KOPT-K1 (cell line): ENCODE measurements around the gene FXYD1.

Source experiments
- H3K27ac ChIP-seq: fragments of 200-600 bp; sonication (generic); 2 replicates; pipeline ENCODE4 v1.5.1; 2016; ENCODE audit warnings: antibody characterized with exemption, mild to moderate bottlenecking, low read depth, low read length; ENCODE audit not compliant: poor library complexity, severe bottlenecking
- H3K36me3 ChIP-seq: fragments of 200-600 bp; sonication (generic); 2 replicates; pipeline ENCODE4 v1.5.1; 2017; ENCODE audit warnings: antibody characterized with exemption, mild to moderate bottlenecking, low read length, moderate library complexity; ENCODE audit not compliant: insufficient read depth
- H3K9me3 ChIP-seq: fragments of 200-600 bp; sonication (generic); 2 replicates; pipeline ENCODE4 v1.5.1; 2017; ENCODE audit warnings: antibody characterized with exemption, low read length, mild to moderate bottlenecking; ENCODE audit not compliant: insufficient read depth, poor library complexity, severe bottlenecking

The FXYD1 gene

DNA sequence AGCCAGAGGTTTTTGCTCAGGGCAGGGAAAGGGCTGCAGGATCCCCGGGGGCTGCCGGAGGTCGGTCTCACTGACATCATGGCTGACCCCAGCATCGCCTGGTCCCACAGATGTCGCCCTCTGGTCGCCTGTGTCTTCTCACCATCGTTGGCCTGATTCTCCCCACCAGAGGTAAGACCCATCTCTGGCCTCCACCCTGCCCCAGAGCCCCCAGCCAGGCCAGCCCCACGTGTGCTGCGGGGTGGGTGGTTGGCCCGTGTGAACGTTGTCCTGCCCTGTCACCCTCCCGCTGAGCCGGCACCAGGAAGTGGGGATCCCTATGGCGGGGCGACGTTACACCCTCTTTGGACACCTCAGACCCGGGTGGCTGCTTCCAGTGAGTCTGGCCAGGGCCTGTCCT, 16.8 kb downstream of the FXYD1 start:
- Histone ChIP-seq H3K36me3 (peaks cover 39% of the 10 kb centered on the region), H3K27ac (peak overlapping the region; percentile 92), H3K9me3 (no peaks in the 10 kb centered on the region)

DNA sequence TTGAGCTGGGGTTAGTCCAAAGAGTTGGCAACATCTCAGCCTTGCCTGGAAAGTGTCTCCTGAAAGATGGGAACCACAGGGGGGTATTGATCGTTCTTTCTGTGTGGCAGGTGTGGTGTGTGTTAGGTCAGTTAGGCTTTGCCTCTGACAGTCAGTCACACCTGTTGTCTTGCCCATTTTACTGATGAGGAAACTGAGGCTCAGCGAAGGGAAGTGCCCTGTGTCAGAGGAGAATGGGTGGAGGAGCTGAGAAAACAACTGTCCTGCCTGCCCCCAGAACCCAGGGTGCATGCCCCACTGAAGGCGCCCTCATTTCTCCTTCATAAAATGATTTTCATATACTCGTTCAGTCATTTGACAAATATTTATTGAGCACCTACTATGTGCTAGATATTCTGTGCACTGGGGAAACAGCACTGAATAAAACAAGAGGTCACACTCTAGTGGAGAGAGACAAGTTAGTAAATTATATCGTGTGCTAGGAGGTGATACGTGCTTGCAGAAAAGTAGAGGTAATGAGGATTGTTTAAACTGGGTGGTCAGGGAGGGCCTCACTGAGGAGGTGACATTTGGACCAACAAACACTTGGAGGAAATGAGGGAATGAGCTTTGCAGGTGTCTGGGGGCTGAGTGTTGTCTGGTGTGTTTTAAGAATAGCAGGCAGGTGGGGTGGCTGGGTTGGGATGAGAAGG, 17.5 kb downstream of the FXYD1 start:
- H3K9me3 ChIP-seq: peaks cover 3% of the 10 kb centered on the region
- peaks cover 46% of the 10 kb centered on the region for H3K36me3 ChIP-seq
- peak overlapping the region; percentile 92 for H3K27ac ChIP-seq

DNA sequence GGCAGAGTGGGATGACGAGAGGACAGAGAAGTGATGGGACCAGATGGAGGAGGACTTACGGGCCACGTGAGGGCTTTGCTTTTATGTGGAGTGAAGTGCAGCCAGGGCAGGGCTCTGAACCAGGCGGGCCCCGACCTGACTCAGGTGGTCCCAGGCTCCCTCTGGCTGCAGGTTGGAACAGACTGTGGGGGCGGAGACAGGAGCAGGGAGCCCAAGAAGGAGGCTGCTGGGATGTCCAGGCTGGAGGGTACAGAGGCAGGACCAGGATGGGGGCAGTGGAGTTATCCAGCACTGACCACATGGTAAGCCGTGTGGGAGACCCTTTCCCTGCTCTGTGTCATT, 18.0 kb downstream of the FXYD1 start:
- Histone ChIP-seq H3K9me3 (peaks cover 8% of the 10 kb centered on the region), H3K36me3 (peaks cover 51% of the 10 kb centered on the region), H3K27ac (no peak overlapping the region)

DNA sequence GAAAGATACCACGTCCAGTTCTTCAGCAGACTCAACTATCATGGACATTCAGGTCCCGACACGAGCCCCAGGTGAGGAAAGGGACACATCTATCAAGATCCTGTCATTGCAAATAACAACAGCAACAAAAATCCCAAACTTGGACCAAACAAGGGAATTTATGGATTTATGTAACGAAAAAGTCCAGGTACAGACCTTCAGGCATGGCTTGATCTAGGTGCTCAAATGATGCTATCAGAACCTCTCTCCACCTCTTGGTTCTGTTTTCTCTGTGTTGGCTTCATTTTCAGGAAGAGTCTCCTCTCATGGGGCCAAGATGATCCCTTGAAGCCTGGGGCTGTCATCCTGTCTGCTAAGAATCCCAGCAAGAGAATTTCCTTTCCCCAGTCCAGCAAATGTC, 18.8 kb downstream of the FXYD1 start:
- no peak overlapping the region for H3K27ac ChIP-seq
- peaks cover 16% of the 10 kb centered on the region for H3K9me3 ChIP-seq
- H3K36me3 ChIP-seq: peaks cover 59% of the 10 kb centered on the region

DNA sequence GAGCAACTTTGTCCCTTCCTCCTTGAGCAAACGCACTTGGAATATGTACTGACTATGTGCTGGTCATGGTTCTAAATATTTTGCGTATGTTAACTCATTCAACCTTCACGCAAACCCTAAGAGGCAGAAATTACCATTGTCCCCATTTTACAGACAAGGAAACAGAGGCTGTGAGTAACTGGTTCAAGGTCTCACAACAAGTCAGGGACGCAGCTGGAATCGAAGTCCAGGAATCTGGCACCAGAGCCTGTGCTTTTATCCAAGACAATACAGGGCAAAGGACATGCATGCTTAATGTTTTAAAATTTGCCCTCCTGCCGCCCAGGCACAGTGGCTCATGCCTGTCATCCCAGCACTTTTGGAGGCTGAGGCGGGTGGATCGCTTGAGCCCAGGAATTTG, 21.0 kb downstream of the FXYD1 start:
- Histone ChIP-seq H3K36me3 (peaks cover 81% of the 10 kb centered on the region), H3K27ac (no peak overlapping the region), H3K9me3 (peaks cover 35% of the 10 kb centered on the region)

DNA sequence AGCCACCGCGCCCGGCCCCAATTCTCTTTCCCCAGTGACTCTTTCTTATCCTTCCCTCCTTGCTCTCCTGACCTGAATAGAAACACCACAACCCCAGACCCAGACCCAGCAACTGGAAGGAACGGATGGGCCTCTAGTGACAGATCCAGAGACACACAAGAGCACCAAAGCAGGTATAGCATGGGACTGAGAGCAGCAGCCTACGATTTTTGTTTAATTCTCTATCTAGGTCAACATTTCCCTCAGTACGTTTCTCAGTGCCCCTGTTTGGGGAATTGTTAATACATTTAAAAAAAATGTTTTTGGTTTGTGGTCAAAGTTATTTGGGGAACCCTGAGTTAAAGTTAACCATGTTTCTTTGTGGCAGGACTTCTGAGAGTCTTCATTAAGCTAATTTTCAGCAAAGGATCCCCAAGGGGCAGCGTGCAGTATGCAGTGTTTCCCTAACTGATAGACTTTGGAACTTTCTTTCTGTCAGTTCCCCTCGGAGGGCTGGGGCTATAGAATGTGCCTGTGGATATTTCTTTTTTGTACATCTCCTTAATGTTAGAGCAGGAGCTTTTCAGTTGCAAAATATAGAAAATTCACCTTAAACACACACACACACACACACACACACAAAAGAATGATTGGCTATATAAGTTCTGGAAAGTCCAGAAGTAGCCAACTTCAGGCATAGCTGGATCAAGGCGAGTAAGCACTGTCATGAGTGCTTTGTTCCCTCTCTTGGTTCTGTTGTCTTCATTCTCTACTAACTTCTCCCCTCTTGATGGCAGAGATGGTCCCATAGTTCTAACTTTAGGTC, 22.2 kb downstream of the FXYD1 start:
- peaks cover 93% of the 10 kb centered on the region for H3K36me3 ChIP-seq
- no peak overlapping the region for H3K27ac ChIP-seq
- peaks cover 48% of the 10 kb centered on the region for H3K9me3 ChIP-seq

DNA sequence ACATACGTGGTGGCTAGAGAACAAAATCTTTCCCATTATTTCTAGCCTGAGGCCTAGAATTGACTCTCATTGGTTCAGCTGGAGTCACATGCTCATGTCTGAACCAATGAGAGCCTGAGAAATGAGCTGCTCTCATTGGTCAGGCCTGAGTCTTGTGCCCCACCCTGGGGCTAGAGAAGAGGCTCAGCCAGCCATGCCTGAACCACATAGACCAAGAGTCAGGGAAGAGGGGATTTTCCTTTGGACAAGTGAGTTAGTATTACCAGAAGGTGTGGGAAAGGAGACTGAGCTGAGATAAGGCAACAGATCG, 22.8 kb downstream of the FXYD1 start:
- Histone ChIP-seq H3K9me3 (peaks cover 53% of the 10 kb centered on the region), H3K27ac (no peak overlapping the region), H3K36me3 (peaks cover 98% of the 10 kb centered on the region)

DNA sequence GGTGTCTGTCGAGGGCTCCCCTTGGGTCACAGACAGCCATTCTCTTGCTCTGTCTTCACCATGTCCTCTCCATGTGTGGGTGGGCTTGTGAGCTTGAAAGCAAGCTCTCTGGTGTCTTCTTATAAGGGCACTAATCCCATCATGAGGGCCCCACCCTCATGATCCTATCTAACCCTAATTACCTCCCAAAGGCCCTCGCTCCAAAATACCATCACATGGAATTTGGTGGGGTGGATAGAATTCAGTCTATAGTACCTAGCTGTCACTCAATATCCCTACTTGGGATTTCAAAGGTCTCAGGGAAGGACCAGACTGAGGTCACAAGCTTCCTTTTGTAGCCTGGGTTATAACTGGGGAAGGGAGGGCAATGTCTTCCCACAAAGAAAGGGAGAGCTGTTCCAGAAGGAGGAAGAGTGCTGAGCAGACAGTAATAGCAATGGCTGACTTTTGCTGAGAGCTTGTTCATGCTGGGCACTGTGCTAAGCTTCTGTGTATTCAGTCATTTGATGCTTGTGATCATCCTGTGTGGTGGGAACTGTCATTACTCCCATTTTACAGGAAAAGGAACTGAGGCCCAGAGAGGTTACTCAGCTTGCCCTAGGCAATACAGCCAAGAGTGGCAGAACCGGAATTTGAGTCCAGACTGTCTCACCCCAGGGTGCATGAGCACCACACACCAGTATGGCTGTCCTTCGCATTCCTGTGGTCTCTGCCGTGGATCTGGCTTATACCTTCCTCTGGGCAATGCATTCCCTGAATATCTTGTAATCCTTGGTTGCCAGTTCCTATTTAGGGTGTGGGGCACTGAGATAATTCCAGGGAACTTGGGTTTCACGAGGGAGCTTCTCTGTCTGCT, 24.1 kb downstream of the FXYD1 start:
- Histone ChIP-seq H3K27ac (no peak overlapping the region), H3K36me3 (peaks cover 94% of the 10 kb centered on the region), H3K9me3 (peaks cover 57% of the 10 kb centered on the region)

DNA sequence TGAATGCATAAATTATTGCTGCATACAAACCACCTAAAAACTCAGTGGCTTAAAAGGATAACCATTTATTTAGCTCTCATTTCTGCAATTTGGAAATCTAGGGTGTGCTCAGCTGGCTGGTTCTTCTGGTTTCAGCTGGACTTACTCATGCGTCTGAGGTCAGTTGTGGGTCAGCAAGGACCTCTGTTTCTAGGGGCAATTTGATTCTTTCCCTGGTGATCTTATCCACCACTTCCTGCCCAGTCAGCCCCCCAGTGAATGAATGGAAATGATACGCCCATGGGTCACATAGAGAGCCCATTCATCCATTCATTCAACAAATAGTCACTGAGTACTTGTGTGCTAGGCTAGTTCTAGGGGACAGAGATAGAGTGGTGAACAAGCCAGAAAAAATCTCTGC, 25.8 kb downstream of the FXYD1 start:
- peaks cover 57% of the 10 kb centered on the region for H3K9me3 ChIP-seq
- H3K27ac ChIP-seq: no peak overlapping the region
- H3K36me3 ChIP-seq: peaks cover 90% of the 10 kb centered on the region

DNA sequence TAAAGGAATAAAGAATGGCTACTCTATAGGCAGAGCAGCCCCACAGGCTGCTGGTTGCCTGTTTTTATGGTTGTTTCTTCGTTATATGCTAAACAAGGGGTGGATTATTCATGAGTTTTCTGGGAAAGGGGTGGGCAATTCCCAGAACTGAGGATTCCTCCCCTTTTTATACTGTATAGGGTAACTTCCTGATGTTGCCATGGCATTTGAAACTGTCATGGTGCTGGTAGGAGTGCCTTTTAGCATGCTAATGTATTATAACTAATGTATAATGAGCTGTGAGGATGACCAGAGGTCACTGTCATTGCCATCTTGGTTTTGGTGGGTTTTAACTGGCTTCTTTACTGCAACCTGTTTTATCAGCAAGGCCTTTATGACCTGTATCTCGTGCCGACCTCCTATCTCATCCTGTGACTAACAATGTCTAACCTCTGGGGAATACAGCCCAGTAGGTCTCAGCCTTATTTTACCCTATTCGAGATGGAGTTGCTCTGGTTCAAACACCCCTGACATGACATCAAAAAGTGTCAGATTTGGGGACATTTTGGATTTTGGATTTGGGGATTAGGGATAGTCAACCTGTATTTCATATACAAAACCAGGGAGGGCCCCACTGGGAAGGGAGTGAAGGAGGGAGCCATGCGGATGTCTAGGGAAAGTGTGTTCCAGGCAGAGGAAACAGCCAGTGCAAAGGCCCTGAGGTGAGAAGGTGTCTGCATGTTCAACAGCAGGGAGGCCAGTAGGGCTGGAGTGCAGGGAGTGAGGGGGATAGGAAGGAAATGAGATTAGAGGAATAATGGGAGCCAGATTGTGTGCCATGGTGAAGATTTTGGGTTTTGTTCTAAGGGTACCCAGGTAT, 26.8 kb downstream of the FXYD1 start:
- Histone ChIP-seq H3K9me3 (peaks cover 57% of the 10 kb centered on the region), H3K36me3 (peaks cover 90% of the 10 kb centered on the region), H3K27ac (no peak overlapping the region)

DNA sequence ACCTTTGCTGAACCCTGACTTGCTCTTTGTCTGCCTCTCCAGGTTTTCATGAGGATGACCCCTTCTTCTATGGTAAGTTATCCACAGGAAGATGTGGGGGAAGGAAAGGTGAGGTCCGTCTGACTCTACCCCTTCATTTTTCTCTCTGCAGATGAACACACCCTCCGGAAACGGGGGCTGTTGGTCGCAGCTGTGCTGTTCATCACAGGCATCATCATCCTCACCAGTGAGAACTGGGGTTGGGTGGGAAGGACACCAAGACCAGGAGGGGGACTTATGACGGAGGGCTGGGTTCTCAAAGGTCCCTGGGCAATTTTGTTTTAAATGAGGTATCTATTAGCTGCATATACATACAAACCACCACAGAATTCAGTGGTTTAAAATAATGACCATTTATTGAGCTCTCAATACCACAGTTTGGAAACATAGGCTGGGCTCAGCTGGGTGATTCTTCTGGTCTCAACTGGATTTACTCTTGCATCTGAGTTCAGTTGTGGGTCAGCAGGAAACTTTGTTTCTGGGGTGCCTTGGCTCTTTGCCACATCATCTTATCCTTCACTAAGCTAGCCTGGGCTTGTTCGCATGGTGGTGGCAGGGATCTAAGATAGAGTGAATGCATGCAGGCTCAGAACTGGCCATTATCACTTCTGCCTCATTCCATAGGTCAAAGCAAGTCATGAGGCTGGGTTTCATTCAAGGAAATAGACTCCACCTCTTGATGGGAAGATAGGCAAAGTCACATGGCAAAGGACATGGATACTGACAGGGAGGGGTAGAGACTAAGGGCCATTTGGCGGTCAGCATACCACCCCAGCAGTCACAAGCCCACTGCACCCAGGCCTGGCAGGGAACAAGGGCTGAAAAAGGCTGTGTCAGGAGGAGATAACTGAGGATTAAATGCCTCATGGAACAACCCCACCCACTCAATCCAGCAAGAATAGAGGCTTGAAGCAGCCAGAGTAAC, 27.8 kb downstream of the FXYD1 start:
- peak overlapping the region; percentile 80 for H3K27ac ChIP-seq
- peaks cover 83% of the 10 kb centered on the region for H3K36me3 ChIP-seq
- peaks cover 52% of the 10 kb centered on the region for H3K9me3 ChIP-seq

DNA sequence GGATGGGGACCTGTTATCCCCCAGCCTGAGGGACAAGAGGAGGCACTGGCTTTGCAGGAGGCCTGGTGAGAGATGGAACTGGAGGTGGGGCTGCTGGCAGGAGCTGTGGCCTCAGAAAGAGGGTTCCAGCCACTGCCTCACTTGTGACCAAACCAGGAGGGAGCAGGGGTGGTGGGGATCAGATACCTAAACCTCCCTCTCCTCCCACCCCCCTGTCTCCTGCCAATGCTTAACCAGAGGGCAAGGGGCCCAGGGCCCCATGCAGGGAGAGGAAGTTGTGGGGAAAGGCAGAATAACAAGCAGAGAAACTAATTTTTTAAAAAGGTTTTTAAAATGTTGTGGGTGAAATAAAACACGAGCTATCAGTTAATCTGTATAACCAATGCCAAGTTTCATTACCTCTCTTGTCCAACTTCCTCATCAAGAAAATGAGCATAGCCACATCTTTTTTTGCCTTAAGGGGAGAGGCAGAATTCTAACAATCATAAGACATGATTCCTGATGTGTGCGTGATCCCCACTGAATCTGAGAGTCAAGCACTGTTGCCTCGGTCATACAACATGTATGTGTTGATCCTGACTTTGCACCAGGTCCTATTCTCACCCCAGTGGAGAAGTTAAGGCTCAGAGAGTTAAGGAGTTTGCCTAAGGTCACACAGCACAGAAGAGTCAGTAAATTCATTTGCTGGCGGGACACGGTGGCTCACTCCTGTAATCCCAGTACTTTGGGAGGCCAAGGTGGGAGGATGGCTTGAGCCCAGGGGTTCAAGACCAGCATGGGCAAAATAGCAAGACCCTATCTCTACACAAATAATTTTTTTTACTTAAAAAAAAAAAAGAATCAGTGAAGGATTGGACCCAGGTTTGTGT, 28.9 kb downstream of the FXYD1 start:
- peaks cover 72% of the 10 kb centered on the region for H3K36me3 ChIP-seq
- peak overlapping the region; percentile 80 for H3K27ac ChIP-seq
- H3K9me3 ChIP-seq: peaks cover 41% of the 10 kb centered on the region

DNA sequence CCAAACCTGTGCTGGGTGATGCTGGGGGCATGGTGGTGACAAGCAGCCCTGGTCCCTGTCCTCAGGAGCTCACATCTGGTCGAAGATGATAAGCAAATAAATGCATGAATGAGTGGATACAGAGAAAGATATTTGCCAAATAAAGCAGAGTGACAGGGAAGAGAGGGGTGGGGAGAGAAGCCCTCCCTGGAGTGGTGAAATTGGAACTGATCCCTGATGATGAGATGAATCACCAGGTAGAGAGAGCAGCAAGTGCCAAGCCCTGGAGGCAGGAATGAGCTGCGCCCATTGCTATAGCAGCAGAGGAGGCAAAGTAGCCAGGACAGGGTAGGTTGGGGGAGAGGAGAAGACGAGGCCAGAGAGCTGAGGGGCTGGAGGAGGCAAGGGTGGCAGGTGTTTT, 29.6 kb downstream of the FXYD1 start:
- H3K27ac ChIP-seq: peak overlapping the region; percentile 80
- peaks cover 34% of the 10 kb centered on the region for H3K9me3 ChIP-seq
- H3K36me3 ChIP-seq: peaks cover 65% of the 10 kb centered on the region
